HL-60 (cell line): Measurements from ENCODE around the gene FOXI2.

Experiments used
- DNase-seq, 2 experiments: peaks; one replicate each; pipeline ENCODE4 v3.0.0-alpha.2; 2010 to 2020; ENCODE audit warnings: low read depth in 1 of 2, low spot score in 1 of 2
- H3K27ac ChIP-seq: fragments of 250-450 bp; sonication (Bioruptor Pico); replicated peaks from 2 replicates; pipeline ENCODE4 v1.5.1; 2020; ENCODE audit warnings: mild to moderate bottlenecking, moderate library complexity
- H3K27me3 ChIP-seq: fragments of 250-450 bp; sonication (Bioruptor Pico); 2 replicates; pipeline ENCODE4 v1.5.1; 2021; ENCODE audit warnings: mild to moderate bottlenecking, moderate library complexity; ENCODE audit not compliant: insufficient read depth, poor library complexity, severe bottlenecking
- H3K4me3 ChIP-seq: replicated peaks from 2 replicates; pipeline ENCODE4 v1.5.1; 2011; ENCODE audit warnings: mild to moderate bottlenecking, control low read depth, low read length; ENCODE audit not compliant: insufficient read depth
- GABPA ChIP-seq: IDR thresholded peaks from 2 replicates; pipeline ENCODE4 v1.6.1; 2012; ENCODE audit warnings: low read depth
- POLR2AphosphoS5 ChIP-seq: IDR thresholded peaks from 2 replicates; pipeline ENCODE4 v1.6.1; 2012; ENCODE audit warnings: low read depth
- REST ChIP-seq: IDR thresholded peaks from 2 replicates; pipeline ENCODE4 v1.6.1; 2012; ENCODE audit warnings: low read depth; ENCODE audit not compliant: insufficient replicate concordance
- SPI1 ChIP-seq: IDR thresholded peaks from 2 replicates; pipeline ENCODE4 v1.6.1; 2012; ENCODE audit warnings: low read depth, mild to moderate bottlenecking, borderline replicate concordance
- TF ChIP-seq, protein P1 (sequence below): IDR thresholded peaks from one replicate; pipeline ENCODE4 v1.5.1; 2011; ENCODE audit warnings: low read length, control low read depth, inconsistent platforms; ENCODE audit not compliant: insufficient read depth

The FOXI2 gene

GRCh38 chr10:127755753-127756152 is 18.8 kb downstream of the FOXI2 start:
- no peak overlapping the region for H3K27ac ChIP-seq
- H3K4me3 ChIP-seq: no peak overlapping the region
- TF ChIP-seq SPI1 (peak; percentile 91), REST (no peak)
- DNase-seq: peak in 1 of 2 experiments; percentile 75
- H3K27me3 ChIP-seq: no peaks in the 10 kb centered on the region

- DNase-seq: no peak
- Histone ChIP-seq H3K4me3 (no peak overlapping the region), H3K27me3 (no peaks in the 10 kb centered on the region), H3K27ac (no peak overlapping the region)
- TF ChIP-seq POLR2AphosphoS5 (no peak), SPI1 (no peak), GABPA (no peak), REST (no peak)
- TF ChIP-seq, protein P1, sequence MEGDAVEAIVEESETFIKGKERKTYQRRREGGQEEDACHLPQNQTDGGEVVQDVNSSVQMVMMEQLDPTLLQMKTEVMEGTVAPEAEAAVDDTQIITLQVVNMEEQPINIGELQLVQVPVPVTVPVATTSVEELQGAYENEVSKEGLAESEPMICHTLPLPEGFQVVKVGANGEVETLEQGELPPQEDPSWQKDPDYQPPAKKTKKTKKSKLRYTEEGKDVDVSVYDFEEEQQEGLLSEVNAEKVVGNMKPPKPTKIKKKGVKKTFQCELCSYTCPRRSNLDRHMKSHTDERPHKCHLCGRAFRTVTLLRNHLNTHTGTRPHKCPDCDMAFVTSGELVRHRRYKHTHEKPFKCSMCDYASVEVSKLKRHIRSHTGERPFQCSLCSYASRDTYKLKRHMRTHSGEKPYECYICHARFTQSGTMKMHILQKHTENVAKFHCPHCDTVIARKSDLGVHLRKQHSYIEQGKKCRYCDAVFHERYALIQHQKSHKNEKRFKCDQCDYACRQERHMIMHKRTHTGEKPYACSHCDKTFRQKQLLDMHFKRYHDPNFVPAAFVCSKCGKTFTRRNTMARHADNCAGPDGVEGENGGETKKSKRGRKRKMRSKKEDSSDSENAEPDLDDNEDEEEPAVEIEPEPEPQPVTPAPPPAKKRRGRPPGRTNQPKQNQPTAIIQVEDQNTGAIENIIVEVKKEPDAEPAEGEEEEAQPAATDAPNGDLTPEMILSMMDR: no peak
Measured at GRCh38 chr10:127756264-127756663, 19.3 kb downstream of the FOXI2 start.

- no peak for DNase-seq
- H3K4me3 ChIP-seq: no peak overlapping the region
- no peaks in the 10 kb centered on the region for H3K27me3 ChIP-seq
- no peak overlapping the region for H3K27ac ChIP-seq
- TF ChIP-seq POLR2AphosphoS5 (no peak), GABPA (no peak), SPI1 (no peak), REST (no peak)
- TF ChIP-seq, protein P1: no peak
Measured at GRCh38 chr10:127757033-127757432, 20.0 kb downstream of the FOXI2 start.

GRCh38 chr10:127759276-127759675 is 22.3 kb downstream of the FOXI2 start:
- TF ChIP-seq REST (no peak), SPI1 (no peak), GABPA (no peak), POLR2AphosphoS5 (no peak)
- TF ChIP-seq, protein P1: no peak
- no peaks in the 10 kb centered on the region for H3K27me3 ChIP-seq
- no peak overlapping the region for H3K27ac ChIP-seq
- no peak for DNase-seq
- H3K4me3 ChIP-seq: no peak overlapping the region
